ENCODE results near the gene ESRRA. TPM values are rescaled to one million over a fixed set of nuclear protein-coding genes. Genes with fewer than 3 reads are reported as not detected.

The ESRRA gene
- total and polyA plus RNA-seq, 2 of the 13 experiments (the other 11 are each of a cell fraction or from before 2014, with no cell fraction given), result 18.1 to 36.3 TPM

DNA sequence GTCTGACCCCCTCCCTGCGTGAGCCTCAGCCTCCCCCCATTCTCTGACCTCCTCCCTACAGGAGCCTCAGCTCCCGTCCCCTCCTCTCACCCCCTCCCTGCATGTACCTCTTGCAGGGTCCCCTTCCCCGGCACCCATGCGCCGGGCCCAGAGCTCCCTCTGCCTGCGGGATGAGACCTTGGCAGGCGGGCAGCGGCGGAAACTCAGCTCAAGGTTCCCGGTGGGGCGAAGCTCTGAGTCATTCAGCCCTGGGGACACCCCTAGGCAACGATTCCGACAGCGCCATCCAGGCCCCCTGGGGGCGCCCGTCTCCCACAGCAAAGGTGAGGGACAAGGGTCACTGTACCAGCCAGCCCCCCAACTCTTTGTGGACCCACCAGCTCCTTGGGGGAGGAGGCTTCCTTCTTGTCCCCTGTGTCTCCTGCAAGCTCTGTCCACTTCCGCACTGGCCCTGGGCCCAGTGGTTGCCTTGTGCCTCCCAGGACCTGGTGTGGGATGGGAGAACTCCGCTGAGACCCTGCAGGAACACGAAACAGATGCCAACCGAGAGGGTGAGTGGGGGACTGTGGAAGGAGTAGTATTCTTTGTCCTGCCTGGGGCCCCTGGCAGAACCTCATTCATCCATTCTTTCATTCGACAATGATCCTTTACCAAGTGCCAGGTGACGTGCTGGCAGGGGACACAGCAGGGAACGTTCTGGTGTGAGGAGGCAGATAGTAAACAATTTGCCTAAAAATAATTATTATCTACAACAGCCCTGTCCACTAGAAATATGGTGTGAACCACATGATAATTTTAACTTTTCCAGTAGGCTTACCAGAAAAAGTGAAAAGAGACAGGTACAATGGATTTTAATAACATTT is 50.0 kb downstream of the ESRRA start (continued):
- TF ChIP-seq, protein P1, sequence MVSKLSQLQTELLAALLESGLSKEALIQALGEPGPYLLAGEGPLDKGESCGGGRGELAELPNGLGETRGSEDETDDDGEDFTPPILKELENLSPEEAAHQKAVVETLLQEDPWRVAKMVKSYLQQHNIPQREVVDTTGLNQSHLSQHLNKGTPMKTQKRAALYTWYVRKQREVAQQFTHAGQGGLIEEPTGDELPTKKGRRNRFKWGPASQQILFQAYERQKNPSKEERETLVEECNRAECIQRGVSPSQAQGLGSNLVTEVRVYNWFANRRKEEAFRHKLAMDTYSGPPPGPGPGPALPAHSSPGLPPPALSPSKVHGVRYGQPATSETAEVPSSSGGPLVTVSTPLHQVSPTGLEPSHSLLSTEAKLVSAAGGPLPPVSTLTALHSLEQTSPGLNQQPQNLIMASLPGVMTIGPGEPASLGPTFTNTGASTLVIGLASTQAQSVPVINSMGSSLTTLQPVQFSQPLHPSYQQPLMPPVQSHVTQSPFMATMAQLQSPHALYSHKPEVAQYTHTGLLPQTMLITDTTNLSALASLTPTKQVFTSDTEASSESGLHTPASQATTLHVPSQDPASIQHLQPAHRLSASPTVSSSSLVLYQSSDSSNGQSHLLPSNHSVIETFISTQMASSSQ (IDR thresholded peaks at IDR 0.05; ENCODE audit: low read depth), result no peak
- TF ChIP-seq, protein P1 (CRISPR knock-in tag; IDR thresholded peaks at IDR 0.05; ENCODE audit: borderline replicate concordance), result peak; percentile 40; the same call in 1 of the 2 replicates
- TF ChIP-seq SNAI1 (CRISPR knock-in tag; IDR thresholded peaks at IDR 0.05; ENCODE audit: borderline replicate concordance) (no peak), ZNF260 (CRISPR knock-in tag; IDR thresholded peaks at IDR 0.05; ENCODE audit: borderline replicate concordance, low read depth) (no peak), MYNN (CRISPR knock-in tag; IDR thresholded peaks at IDR 0.05; ENCODE audit: low read depth) (no peak), PHF20 (CRISPR knock-in tag; IDR thresholded peaks at IDR 0.05) (no peak), NR2C2 (CRISPR knock-in tag; IDR thresholded peaks at IDR 0.05; ENCODE audit: borderline replicate concordance) (peak; percentile 50), POLR2G (IDR thresholded peaks at IDR 0.05; ENCODE audit: low read depth, low read length) (peak; percentile 69), DR1 (CRISPR knock-in tag; IDR thresholded peaks at IDR 0.05) (no peak), MAZ (IDR thresholded peaks at IDR 0.05; ENCODE audit: borderline replicate concordance, low read depth, low read length) (peak; percentile 68; the same call in 1 of the 2 replicates), MAZ (CRISPR knock-in tag; IDR thresholded peaks at IDR 0.05; ENCODE audit: low read depth) (peak; percentile 75; the same call in 1 of the 2 replicates), LCORL (IDR thresholded peaks at IDR 0.05) (no peak), LCORL (CRISPR knock-in tag; IDR thresholded peaks at IDR 0.05) (peak; percentile 49; the same call in 1 of the 2 replicates)
- TF ChIP-seq, protein P2, sequence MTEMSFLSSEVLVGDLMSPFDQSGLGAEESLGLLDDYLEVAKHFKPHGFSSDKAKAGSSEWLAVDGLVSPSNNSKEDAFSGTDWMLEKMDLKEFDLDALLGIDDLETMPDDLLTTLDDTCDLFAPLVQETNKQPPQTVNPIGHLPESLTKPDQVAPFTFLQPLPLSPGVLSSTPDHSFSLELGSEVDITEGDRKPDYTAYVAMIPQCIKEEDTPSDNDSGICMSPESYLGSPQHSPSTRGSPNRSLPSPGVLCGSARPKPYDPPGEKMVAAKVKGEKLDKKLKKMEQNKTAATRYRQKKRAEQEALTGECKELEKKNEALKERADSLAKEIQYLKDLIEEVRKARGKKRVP (CRISPR knock-in tag; IDR thresholded peaks at IDR 0.05), result no peak
- TF ChIP-seq, protein P3, sequence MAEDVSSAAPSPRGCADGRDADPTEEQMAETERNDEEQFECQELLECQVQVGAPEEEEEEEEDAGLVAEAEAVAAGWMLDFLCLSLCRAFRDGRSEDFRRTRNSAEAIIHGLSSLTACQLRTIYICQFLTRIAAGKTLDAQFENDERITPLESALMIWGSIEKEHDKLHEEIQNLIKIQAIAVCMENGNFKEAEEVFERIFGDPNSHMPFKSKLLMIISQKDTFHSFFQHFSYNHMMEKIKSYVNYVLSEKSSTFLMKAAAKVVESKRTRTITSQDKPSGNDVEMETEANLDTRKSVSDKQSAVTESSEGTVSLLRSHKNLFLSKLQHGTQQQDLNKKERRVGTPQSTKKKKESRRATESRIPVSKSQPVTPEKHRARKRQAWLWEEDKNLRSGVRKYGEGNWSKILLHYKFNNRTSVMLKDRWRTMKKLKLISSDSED (CRISPR knock-in tag; IDR thresholded peaks at IDR 0.05), result no peak
- TF ChIP-seq, protein P4, sequence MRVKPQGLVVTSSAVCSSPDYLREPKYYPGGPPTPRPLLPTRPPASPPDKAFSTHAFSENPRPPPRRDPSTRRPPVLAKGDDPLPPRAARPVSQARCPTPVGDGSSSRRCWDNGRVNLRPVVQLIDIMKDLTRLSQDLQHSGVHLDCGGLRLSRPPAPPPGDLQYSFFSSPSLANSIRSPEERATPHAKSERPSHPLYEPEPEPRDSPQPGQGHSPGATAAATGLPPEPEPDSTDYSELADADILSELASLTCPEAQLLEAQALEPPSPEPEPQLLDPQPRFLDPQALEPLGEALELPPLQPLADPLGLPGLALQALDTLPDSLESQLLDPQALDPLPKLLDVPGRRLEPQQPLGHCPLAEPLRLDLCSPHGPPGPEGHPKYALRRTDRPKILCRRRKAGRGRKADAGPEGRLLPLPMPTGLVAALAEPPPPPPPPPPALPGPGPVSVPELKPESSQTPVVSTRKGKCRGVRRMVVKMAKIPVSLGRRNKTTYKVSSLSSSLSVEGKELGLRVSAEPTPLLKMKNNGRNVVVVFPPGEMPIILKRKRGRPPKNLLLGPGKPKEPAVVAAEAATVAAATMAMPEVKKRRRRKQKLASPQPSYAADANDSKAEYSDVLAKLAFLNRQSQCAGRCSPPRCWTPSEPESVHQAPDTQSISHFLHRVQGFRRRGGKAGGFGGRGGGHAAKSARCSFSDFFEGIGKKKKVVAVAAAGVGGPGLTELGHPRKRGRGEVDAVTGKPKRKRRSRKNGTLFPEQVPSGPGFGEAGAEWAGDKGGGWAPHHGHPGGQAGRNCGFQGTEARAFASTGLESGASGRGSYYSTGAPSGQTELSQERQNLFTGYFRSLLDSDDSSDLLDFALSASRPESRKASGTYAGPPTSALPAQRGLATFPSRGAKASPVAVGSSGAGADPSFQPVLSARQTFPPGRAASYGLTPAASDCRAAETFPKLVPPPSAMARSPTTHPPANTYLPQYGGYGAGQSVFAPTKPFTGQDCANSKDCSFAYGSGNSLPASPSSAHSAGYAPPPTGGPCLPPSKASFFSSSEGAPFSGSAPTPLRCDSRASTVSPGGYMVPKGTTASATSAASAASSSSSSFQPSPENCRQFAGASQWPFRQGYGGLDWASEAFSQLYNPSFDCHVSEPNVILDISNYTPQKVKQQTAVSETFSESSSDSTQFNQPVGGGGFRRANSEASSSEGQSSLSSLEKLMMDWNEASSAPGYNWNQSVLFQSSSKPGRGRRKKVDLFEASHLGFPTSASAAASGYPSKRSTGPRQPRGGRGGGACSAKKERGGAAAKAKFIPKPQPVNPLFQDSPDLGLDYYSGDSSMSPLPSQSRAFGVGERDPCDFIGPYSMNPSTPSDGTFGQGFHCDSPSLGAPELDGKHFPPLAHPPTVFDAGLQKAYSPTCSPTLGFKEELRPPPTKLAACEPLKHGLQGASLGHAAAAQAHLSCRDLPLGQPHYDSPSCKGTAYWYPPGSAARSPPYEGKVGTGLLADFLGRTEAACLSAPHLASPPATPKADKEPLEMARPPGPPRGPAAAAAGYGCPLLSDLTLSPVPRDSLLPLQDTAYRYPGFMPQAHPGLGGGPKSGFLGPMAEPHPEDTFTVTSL (CRISPR knock-in tag; IDR thresholded peaks at IDR 0.05; ENCODE audit: borderline replicate concordance), result no peak; the same call in 1 of the 2 replicates
